ENCODE measurements around the gene PRM1.

DNA sequence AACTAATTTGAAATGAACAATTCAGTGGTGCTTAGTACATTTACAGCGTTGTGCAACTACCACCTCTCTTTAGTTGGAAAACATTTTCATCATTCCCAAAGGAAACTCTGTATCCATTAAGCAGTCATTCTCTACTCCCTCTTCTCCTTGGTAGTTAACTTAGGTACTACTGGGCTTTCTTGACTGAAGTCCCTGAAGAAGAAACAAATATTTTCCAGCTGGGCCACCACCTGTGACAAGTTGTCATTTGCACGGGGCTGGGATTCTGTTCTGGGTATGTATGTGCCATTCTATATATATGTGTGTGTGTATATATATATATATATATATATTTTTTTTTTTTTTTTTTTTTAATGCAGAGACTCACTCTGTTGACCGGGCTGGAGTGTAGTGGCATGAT lies 48.8 kb upstream of the PRM1 start:
- TF ChIP-seq, protein P1, sequence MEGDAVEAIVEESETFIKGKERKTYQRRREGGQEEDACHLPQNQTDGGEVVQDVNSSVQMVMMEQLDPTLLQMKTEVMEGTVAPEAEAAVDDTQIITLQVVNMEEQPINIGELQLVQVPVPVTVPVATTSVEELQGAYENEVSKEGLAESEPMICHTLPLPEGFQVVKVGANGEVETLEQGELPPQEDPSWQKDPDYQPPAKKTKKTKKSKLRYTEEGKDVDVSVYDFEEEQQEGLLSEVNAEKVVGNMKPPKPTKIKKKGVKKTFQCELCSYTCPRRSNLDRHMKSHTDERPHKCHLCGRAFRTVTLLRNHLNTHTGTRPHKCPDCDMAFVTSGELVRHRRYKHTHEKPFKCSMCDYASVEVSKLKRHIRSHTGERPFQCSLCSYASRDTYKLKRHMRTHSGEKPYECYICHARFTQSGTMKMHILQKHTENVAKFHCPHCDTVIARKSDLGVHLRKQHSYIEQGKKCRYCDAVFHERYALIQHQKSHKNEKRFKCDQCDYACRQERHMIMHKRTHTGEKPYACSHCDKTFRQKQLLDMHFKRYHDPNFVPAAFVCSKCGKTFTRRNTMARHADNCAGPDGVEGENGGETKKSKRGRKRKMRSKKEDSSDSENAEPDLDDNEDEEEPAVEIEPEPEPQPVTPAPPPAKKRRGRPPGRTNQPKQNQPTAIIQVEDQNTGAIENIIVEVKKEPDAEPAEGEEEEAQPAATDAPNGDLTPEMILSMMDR (IDR thresholded peaks at IDR 0.05; ENCODE audit: low read depth, low read length, poor library complexity, severe bottlenecking): no peak
- no peak for TF ChIP-seq EZH2phosphoT487 (IDR thresholded peaks at IDR 0.05; ENCODE audit: borderline replicate concordance, low read length)

All from DOHH2 (cell line).